HG03095 (cell line): ENCODE results near the gene DACH2.

Source experiments
- ATAC-seq: cut with Tn5 transposase; IDR thresholded peaks from one replicate; pipeline ENCODE4 v1.9.1; 2021; ENCODE audit warnings: moderate library complexity; ENCODE audit not compliant: unreplicated experiment

The DACH2 gene

DNA sequence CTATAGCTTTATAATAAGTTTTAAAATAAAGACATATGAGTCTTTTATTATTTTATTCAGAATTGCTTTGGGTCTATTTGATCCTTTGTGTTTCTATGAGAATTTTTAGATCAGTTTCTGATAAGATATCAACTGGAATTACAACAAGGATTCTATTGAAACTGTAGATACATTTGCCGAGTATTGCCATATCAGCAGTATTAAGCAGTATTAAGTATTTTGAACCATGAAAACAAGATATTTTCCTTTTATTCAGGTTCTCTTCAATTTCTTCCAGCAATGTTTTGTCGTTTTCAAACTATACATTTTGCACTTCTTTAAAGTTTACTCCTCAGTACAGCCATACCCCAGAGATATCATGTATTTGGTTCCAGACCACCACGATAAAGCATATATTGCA, 598.8 kb downstream of the DACH2 start:
- no peak for ATAC-seq

DNA sequence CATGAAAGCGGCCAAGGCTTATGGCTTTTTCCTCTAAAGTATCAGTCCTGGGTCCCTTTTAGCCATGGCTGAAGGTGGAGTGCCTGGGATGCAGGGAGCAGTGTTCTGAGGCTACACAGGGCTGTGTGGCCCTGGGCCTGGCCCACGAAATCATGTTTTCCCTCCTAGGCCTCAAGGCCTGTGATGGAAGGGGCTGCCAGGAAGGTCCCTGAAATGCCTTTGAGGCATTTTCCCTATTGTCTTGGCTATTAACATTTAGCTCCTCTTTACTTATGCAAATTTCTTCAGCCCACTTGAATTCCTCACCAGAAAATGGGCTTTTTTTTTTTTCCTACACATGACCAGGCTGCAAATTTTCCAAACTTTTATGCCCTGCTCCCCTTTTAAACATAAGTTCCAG, 657.0 kb downstream of the DACH2 start:
- ATAC-seq: no peak

DNA sequence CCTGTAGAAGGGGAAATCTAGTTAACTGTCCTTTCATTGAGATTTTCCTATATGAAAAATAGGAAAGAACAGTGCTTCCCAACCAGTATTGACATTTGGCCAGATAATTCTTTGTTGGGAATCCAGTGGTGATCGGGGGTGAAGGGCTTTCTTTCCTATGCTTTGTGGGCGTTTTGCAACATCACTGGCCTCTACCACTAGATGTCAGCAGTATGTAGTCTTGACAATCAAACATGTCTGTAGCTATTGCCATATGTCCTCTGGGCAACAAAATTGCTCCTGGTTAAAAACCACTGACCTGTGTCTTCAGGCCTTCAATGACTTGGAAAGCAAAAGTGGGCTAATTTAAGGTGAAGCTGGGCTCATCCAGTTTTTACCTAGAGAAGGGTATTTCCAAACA, 658.5 kb downstream of the DACH2 start:
- ATAC-seq: no peak

DNA sequence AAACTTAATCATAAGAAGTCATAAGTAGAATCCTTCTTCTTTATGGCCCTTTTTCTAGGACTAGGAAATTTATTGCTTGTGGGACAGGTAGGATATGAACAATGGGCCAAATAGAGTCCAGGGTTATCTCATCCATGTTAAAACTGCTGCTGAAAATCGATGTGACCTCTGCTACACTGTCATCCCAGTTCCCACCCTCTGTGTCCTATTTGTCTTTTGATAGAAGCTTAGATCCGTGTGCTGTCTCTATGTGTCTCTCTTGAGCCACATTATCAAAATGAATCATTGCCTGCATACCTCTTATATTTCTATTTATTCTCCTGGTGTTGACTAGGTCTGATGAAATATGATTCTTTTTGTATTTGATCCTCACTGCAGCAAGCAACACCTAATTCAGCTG, 661.4 kb downstream of the DACH2 start:
- ATAC-seq: no peak

DNA sequence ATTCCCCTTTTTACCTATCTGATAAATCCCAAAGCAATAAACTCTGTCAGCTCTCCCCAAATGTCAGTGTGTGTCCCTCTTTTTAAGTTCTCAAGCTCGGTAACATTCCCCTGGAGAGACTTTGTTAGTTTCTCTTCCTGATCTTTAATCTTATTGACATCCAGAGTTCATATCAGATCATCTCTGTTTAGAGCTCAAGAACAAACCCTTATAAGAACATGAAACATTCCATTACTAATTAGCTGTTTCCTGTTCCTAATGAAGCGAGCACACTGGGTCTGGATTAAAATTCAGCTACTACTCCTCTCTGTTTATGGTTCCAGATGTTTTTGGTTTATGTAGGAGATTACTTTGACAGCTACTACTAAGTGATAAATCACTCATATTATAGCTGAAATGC, 681.5 kb downstream of the DACH2 start:
- ATAC-seq: no peak

DNA sequence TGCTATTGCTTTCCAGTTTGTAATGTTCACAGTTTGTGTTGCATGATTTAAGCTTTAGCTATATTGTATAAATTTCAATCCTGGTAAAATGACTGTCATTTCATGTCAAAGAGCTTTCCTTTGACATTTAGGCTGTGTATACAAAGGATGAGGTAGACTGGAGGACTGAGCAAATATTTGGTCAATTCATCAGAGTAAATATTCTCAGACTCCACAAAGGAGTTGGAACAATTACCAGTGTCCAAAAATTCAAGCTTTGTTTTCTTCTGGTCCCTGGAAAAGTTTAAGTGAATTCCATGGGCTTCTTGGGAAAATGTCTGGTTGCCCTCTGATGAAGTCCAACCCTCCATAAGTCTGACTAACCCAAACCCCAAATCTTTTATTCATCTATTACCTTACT, 682.4 kb downstream of the DACH2 start:
- ATAC-seq: no peak

DNA sequence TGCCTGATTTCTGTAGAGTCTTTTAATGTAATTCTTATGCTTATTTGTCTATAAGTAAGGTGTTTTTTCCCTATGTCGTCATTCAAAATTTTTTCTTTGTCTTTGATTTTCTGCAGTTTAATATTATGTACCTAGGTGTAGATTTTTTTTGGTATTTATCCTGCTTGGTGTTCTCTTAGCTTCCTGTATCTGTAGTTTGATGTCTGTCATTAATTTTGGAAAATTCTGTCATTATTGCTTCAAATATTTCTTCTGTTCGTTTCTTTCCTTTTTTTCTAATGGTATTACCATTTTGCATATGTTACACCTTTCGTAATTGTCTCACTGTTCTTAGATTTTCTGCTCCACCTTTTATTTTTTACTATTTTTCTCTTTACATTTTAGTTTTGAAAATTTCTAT, 696.9 kb downstream of the DACH2 start:
- ATAC-seq: no peak
